NCI-H1417 (cell line): ENCODE measurements around the gene ISM1.
"Not testable (repeated sequence)": the region's sequence is repeated elsewhere in the genome, so short reads cannot be mapped to it uniquely, and the experiment has no call there.

Experiments
- DNase-seq, 3 experiments: peaks; one replicate each; lab custom pipeline; 2025; lab: John Stamatoyannopoulos, UW

Gene ISM1

DNA sequence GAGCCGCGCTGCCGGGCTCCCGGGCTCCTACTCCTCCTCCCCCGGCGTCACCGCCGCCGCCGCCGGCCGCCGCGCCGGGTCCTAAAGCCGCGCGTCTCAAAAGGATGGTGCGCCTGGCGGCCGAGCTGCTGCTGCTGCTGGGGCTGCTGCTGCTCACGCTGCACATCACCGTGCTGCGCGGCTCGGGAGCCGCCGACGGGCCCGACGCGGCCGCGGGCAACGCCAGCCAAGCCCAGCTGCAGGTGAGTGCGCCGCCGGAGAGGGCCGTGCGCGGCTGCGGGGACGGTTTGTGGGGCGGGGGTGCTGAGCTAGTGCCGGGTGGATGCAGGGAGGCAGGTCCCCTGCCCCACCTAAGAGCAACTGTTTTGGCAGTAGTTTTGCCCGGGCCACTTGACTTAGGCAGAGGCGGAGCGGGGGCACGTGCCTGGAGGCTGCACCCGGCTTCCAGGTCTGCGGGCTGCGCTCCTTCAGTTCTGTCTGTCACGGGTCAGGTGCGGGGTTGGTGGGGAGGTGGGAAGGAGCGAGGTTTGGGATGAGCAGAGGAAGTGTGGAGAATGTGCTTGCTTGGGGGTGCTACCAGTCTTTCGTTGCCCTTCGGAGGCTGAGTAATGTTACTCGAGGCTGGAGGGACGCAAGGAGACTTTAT is 722 bp downstream of the ISM1 start:
- DNase-seq, result peak; percentile 29 to 85 (median 82)

DNA sequence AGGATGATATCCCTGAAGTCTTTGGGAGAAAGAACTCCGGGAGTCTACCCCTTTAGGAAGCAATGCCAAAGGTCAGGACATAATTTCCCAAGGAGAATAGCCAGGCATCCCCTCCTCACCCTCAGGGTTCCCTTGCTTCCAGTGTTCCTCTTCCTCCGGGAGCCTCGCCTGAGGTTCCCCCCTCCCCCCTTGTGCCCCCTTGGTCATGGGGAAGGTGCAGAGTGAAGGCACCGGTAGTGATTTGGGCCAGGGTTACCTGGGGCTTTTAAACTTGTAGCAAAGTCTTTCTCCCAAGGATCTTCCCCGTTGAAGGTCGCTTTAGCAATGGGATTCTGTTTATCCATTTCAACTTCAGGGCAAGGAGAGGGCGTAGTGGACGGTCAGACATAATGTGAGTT is 1.2 kb downstream of the ISM1 start:
- DNase-seq, result no peak

DNA sequence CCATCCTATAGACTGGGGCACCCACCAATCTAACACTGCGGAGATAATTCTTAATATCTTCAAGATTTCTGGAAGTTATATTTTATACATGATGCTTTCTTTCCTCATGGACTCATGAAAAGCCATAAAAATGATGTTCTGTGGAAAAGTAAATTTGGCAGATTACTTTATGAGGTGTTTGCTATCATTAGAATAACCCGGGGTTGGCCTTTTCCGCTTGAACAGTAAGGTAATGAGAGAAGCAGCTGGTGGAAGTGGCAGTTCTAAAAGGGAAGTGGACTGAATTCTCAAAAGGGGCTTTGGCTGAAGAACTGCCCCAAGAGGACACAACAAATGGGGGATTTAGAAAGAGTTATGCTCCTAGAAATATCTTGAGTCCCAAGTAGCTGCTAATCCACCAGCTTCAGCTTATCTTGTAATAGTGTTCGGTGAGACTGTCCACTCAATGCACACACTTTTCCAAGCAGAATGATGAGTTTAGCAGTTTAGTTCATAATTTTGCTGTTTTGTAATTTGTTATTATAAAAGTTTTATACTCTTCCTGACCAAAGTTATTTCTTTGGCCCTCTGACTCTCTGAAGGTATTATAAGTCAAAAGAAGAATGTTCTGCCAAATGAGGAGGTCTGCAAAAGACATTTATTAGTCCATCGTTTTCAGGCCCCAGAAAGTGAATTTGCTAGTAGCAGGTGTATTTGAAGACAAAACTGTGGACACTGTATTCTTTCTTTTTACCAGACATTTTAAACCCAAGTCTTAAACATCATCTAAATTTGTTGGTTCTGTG is 2.9 kb downstream of the ISM1 start:
- no peak for DNase-seq

DNA sequence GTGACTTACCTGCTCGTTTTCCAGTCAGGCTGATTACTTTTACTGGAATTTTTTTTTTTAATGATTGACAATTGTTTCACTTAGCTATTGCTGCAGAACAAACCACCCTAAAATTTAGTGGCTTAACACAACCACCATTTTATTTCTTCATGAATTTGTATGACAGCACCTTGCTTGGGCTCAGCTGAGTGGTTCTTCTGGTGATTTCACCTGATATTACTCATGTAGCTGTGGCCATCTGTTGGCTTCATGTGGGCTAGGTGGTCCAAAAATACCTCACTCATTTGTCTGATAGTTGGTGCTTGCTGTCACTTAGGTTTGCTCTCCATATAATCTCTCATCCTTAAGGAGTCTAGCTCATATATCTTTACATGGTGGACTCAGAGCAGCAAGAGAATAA is 5.3 kb downstream of the ISM1 start:
- DNase-seq, result no peak

DNA sequence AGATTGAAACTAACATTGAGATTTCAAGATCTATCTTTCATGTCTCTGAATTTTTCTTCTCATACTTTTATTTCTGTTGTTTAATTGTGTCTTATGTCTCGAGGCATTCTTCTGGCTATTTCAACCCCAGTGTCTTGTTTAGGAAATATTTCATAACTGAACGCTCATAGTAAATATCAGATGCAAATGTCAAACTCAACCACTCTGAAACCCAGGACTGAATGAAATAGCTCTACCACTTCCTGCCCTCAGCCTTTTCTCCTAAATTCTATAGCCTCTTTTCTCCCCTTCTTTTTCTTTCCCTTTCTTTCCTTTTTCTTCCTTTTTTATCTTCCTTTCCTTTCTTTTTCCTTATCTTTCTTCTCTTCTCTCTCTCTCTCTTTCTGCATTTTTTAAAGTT is 7.7 kb downstream of the ISM1 start:
- DNase-seq, result no peak

DNA sequence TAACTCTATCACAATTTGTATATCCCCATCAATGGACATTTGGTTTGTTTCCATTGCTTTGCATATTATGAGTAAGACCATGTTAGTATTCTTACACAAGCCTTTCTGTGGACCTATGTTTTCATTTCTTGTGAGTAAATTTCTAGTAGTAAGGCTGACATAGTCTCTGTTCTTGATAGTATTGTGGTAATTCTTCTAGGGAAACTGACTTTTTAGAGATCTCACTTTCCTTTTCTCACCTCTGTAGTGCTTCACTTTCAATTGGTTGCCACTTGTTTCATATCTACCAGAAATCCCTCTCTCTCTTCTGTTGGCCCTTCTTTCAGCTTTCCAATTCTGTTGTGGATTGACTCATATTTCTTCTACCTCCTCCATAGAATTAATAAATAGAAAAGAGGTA is 8.5 kb downstream of the ISM1 start:
- no peak for DNase-seq

DNA sequence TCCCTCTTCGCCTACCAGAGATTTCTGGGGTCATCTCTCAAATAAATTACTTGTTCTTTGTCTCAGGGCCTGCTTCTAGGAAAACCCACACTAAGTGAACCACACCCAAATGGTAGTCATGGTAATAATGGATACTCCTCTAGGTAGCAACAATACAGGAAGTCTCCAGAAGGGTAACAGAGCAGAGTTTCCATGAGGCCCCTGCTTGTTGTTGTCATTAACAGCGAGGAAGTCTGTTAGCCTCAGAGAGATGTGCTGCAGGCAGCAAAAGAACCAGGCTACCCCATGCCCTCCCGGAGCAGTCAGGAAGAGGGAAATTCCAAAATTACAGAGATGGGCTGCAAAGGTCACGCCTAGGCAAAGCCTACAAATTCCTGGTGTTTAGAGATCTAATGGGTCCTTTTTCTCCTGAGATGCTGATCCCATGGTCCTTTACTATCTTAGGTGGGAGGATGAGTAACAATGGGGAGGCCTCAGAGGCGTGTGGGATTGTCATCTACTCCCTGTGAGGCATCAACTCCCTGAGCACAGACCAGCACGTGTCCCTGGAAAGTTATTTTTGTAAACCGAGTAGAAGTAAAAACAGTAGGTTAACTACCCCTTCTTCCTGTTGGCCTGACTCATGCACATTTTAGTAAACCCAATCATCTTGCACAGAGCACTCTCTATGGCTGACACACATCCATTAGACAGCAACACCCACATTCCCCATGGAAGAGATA is 10.1 kb downstream of the ISM1 start:
- peak in 2 of 3 experiments; percentile 6 to 20 for DNase-seq

DNA sequence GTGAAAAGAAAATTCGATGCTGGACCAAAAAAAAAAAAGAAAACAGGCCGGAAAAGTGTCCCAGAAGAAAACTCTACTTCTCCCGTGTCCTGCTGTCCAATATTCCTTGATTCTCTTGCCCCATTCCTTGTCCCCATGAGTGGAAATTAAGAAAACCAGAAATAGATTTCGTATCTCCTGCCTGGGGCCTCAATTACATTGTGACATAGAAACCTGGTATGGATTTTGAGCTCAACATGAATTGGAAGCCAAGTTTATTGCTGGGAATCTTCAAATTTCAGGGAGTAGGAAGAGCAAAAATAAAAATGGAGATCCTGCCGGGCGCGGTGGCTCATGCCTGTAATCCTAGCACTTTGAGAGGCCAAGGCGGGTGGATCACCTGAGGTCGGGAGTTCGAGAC is 11.9 kb downstream of the ISM1 start:
- no peak for DNase-seq

DNA sequence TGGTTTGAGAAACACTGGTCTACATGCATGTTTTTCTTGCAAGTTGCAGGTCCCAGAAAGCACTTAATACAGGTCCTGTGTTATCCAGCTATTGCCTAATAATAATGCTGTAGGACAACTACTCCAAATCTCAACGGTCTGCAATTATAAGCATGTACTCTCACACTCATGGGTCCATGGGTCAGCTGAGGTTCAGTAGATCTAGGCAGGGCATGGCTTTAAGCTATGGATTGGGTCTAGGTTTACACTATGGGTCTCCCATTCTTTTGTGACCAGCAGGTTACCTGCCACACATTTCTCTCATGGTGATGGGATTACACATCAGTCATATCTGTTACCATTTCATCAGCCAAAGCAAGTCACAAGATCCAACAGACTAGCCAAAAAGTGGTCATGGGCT is 13.9 kb downstream of the ISM1 start:
- DNase-seq, result no peak

DNA sequence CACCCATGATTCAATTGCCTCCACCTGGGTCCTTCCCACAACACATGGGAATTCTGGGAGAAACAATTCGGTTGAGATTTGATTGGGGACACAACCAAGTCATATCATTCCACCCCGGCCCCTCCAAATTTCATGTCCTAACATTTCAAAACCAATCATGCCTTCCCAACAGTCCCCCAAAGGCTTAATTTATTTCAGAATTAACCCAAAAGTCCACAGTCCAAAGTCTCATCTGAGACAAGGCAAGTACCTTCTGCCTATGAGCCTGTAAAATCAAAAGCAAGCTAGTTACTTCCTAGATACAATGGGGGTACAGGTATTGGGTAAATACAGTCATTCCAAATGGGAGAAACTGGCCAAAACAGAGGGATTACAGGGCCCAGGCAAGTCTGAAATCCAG is 15.3 kb downstream of the ISM1 start:
- not testable (repeated sequence) for DNase-seq

DNA sequence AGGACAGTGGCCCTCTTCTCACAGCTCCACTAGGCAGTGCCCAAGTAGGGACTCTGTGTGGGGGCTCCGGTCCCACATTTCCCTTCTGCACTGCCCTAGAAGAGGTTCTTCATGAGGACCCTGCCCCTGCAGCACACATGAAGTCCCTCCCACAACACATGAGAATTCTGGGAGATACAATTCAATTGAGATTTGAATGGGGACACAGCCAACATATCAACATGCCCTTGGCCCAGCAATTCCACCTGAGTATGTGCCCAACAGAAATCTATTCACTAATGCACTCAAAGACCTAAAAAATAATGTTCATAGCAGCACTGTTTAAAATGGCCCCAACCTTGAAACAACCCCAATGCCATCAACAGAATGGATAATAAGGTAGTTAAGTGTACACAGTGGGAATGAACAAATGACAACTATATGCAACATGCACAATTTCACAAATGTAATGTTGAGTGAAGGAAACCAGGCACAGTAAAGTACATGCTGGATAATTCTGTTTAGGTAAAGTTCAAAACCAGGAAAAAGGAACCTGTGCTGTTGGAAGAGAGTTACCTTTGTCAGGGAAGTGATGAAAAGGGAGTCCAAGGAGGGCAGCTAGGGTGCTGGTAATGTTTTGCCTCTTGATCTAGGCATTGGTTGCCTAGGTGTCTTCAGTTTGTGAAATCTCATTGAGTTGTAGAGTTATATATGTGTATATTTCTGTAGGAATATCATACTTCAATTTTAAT is 16.1 kb downstream of the ISM1 start:
- no peak for DNase-seq

DNA sequence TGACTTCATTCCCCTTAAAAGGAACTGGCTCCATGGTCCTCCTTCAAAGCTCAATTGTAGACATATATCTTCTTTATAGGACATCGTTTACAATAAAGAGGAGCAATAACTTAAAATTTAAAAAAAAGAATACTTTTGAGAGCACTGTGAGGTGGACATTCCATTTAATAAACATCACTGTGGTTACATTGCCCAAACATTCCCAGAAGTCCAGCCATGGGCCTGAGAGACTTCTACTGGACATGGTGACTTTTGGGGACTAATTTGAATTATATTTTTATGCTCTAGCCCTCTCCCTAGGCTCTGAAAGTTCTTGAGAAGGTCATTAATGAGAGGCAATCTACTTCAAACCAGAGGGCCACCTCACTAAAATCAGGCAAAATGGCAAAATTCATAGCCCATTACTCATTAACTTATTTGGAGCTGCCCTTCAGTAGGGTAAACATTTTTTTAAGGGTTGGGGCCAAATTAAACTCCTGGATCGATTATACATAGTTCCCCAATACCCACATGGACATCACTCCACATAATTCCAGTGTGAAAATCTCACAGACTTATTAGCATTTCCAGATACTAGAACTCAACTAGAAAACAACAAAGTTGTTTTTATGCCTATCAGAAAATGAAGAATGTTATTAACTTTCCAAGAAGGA is 17.1 kb downstream of the ISM1 start:
- no peak for DNase-seq

DNA sequence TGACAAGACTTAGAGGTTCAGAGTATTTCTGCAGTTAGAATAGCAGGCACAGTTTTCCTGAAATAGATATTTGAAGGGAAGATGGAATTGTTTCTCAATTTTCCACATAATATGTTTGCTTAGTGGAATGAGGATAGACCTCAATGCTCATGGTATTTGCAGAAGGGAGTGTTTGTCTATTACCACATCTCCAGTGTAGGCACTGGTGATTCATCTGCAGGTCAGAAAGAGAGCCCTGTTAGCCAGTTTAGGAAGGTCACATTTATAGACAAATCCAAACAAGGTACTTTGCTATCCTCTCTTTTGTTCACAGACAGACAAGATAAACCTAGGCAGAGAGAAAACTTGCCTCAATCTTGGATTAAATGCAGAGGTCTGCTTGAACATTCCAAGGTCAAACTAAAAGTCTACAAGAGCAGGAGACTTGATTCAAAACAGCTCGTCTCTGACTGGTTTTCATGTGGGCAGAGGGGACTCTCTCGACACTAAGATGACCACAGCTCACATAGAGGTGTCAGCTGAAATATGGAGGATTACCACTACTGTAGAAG is 22.8 kb downstream of the ISM1 start:
- DNase-seq, result no peak

DNA sequence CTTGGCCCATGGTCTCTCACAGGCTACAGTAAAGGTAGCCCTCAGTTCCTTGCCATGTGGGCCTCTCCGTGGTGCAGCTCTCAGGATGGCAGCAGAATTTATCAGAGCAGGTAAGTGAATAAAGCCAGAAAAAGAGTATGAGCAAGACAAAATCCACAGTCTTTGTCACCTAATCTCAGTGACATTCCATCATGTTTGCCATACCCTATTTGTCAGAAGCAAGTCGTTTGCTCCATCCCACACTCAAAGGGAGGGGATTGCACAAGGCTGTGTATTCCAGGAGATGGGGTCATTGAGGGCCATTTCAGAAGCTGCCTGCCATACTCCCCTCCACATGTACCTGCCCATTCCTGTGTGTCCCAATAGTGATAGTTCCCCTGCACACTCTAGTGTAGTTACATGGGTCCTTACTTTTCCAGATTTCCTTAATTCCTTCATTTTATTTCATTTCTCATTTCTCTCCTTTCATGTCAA is 24.2 kb downstream of the ISM1 start:
- DNase-seq, result no peak

DNA sequence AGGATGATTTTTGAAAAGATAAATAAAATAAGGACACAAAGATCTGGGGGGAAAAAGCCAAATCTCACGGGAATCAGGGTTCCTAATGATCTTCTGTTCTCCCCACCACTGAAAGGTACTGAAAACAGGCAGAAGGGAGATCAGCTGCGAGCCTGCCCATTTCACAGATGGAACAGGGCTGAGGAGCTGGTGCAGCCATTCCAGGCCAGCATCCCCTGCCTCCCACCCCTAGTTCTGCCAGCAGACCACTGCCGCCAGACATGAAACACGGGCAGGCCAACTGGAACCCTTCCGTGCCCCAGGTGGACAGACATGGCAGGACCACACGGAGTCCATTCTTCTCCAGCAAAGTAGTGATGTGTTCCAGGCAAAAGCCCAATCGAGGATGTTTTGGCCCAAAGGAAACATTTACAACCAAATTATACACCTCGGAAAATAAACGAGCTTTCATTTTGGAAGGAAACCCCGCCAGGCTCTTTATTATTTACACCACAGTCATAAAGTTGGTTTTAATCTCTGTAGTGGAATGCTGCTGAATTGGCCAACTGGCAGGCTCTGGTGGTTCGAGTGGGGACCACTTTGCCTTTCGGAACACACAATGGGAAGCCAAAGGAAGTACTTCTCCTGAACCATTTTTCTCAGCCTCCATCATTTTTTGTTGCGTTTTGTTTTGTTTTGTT is 28.2 kb downstream of the ISM1 start:
- no peak for DNase-seq

DNA sequence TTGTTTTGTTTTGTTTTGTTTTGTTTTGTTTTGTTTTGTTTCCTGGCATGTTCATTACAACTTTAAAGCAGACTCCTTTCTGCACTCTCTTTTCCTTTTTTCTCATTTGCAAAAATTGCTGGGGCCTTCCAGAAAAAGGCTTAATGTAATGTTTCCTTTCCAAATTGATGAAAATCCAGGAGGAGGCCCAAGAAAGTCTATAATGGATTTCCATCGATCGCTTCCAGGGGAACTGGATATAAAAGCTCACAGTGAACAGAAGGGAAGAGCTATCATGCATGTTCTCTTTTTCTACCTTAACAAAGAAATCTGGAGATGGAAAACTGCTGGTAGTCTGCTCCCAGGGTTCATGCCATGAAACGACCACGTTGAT is 28.7 kb downstream of the ISM1 start:
- DNase-seq, result no peak

DNA sequence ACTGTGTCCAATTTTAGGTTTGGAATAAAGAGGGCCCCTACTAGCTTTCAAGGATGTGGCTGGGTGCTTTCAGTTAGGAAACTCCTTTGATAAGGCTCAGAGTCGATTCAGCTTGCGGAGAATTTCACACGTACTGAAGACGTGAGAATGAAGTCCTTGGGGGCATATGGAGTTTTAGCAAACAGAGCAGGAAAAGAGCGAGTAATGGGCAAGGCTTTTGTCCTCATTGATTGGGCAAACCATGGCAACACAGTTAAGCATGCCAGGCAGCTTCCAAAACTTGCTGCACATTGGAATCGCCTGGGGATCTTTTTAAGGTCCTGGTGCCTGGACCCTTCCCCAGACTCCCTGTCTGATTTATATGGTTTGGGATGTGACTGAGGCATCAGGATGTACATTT is 29.2 kb downstream of the ISM1 start:
- no peak for DNase-seq

DNA sequence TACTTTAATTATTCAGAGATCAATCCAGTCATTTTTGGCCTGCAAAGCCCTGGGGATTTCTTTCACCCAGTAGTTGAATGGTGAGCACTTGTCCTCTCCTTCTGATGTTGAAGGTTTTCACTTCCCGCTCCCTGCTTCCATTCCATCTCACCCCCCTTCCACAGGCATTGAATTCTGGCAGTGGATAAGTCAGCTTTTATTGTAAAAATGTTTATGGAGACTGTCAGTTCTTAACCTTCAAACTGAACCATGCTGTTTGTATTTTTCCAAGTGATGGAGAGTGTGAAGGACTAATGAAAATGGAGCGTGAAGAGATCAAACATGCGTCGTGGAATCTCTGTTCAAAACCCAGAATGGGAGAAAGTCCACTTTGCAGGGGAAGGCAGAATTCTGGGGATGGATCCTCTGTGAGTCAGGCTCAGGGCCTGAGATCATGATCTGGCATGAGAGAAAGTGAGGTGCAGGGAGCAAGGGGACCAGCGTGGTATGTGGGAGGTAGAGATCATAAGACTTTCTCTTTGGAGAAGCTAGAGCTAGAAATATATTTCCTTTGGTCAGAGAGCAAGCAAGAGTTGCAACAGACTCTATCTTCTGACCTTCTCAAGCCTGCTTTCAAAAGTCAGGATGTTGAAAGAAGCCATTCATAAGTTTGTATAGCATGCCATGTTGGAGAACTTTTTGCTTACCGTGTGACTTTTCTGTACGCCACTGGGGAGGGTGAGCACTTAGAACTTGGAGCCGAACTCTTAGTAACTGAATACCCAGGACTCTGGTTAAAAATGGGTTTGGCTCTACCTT is 30.2 kb downstream of the ISM1 start:
- no peak for DNase-seq

DNA sequence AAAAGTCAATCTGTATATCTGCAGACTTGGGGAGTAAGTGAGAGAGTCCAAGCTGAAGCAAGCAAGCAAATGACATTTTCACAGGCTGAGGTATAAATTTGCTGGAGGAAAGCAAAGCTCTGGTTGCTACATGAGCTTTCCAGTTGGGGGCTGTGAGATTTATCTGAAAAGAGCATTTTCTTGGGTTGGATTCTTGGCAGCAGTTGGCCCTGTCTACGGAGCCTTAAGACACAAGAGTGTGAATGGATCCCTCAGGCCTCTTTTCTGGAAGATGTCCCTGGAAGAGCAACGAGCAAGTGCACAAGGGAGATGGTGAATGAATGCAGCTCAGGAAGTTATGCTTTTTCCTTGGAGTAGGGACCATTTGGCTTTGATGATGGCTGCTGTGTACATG is 30.8 kb downstream of the ISM1 start:
- no peak for DNase-seq

DNA sequence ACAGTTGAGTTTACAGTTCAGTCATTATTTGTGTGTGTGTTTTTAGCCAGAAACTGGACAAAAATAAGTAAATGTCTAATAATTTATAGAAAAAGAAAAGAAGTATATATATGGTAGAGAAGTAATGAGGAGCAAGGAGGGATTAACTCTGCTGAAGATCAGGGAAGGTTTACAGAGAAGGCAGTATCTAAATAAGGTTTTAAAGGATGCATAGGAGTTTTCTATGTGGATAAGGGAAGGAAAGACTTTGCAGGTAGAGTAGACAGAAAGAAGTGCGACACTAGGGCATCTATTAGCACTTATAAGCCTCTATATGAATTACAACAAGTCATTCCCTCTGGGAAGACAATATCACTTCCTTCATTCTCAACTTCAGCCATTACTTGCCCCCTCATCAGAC is 34.3 kb downstream of the ISM1 start:
- no peak for DNase-seq
